Thyroid gland (tissue), 4 donors: Measurements from ENCODE around the gene POLR3E.

Source experiments
- CTCF ChIP-seq, 6 experiments: fragments of 200-600 bp in 3 of 6; fragments of 450-650 bp in 3 of 6; sonication (generic) in 3 of 6; IDR thresholded peaks; one replicate each; pipeline ENCODE4 v1.5.1; 2016 to 2019; ENCODE audit warnings: antibody characterized with exemption in 6 of 6, mild to moderate bottlenecking in 2 of 6, inconsistent platforms in 1 of 6, moderate library complexity in 1 of 6
- POLR2A ChIP-seq, 2 donors: fragments of 450-650 bp; IDR thresholded peaks; one replicate each; pipeline ENCODE4 v1.6.1; 2017; ENCODE audit warnings: antibody characterized with exemption in 2 of 2, mild to moderate bottlenecking in 2 of 2, moderate library complexity in 1 of 2

- TF ChIP-seq CTCF (IDR thresholded peaks at IDR 0.05) (no peak), POLR2A (IDR thresholded peaks at IDR 0.05) (no peak)
Observed at GRCh38 chr16:22366371-22366770, 69.2 kb downstream of the POLR3E start.
